Mesenchymal stem cell (in vitro differentiated cells and primary cell): ENCODE data around the gene SLC25A44.
A peak's percentile ranks its signal among the peaks of the same experiment; 100 is the strongest.

Experiments used
- DNase-seq: peaks from one replicate; pipeline ENCODE4 v3.0.0-alpha.2; 2013
- H2AFZ ChIP-seq: one replicate; pipeline ENCODE4 v1.6.1; 2013; ENCODE audit warnings: low read depth, mild to moderate bottlenecking, control low read depth, inconsistent platforms, low read length, moderate library complexity
- H2AK5ac ChIP-seq: 2 replicates; pipeline ENCODE4 v1.6.1; 2013; ENCODE audit warnings: low read length, moderate library complexity, mild to moderate bottlenecking, inconsistent platforms; ENCODE audit not compliant: severe bottlenecking
- H2BK120ac ChIP-seq: one replicate; pipeline ENCODE4 v1.6.1; 2013; ENCODE audit warnings: low read depth, mild to moderate bottlenecking, inconsistent platforms, low read length, moderate library complexity
- H2BK12ac ChIP-seq, 2 experiments: one replicate each; pipeline ENCODE4 v1.6.1; 2013; ENCODE audit warnings: inconsistent platforms in 2 of 2, low read length in 2 of 2, mild to moderate bottlenecking in 2 of 2, moderate library complexity in 2 of 2, control low read depth in 1 of 2
- H2BK15ac ChIP-seq: one replicate; pipeline ENCODE4 v1.6.1; 2013; ENCODE audit warnings: mild to moderate bottlenecking, low read depth, inconsistent platforms; ENCODE audit not compliant: poor library complexity, severe bottlenecking
- H2BK5ac ChIP-seq: 2 replicates; pipeline ENCODE4 v1.6.1; 2013; ENCODE audit warnings: low read depth, mild to moderate bottlenecking, low read length, control low read depth, inconsistent platforms; ENCODE audit not compliant: poor library complexity, severe bottlenecking
- H3K14ac ChIP-seq, 2 experiments: one replicate each; pipeline ENCODE4 v1.6.1; 2013; ENCODE audit warnings: inconsistent platforms in 2 of 2, low read length in 2 of 2, control low read depth in 1 of 2, mild to moderate bottlenecking in 1 of 2, moderate library complexity in 1 of 2
- H3K18ac ChIP-seq, 2 experiments: one replicate each; pipeline ENCODE4 v1.6.1; 2013; ENCODE audit warnings: inconsistent platforms in 2 of 2, low read length in 2 of 2, control low read depth in 1 of 2, low read depth in 1 of 2, mild to moderate bottlenecking in 1 of 2
- H3K23ac ChIP-seq, 2 experiments: one replicate each; pipeline ENCODE4 v1.6.1; 2013; ENCODE audit warnings: inconsistent platforms in 2 of 2, low read length in 2 of 2, mild to moderate bottlenecking in 2 of 2, moderate library complexity in 2 of 2, control low read depth in 1 of 2
- H3K27ac ChIP-seq: 2 replicates; pipeline ENCODE4 v1.5.1; 2013; ENCODE audit warnings: mild to moderate bottlenecking, moderate library complexity, low read length, control low read depth, inconsistent platforms; ENCODE audit not compliant: poor library complexity, severe bottlenecking
- H3K27me3 ChIP-seq, 2 experiments: 2 replicates each; pipeline versions ENCODE4 v1.6.1 to v1.7.0; 2013; ENCODE audit warnings: low read length in 2 of 2, mild to moderate bottlenecking in 2 of 2, moderate library complexity in 2 of 2, control low read depth in 1 of 2, inconsistent platforms in 1 of 2; ENCODE audit not compliant: control insufficient read depth in 1 of 2, insufficient read depth in 1 of 2
- H3K36me3 ChIP-seq, 2 experiments: 2 replicates each; pipeline versions ENCODE4 v1.6.1 to v1.7.0; 2013; ENCODE audit warnings: low read length in 2 of 2, control low read depth in 1 of 2, inconsistent platforms in 1 of 2, low read depth in 1 of 2, mild to moderate bottlenecking in 1 of 2; ENCODE audit not compliant: insufficient read depth in 2 of 2, control insufficient read depth in 1 of 2
- H3K4ac ChIP-seq, 2 experiments: one replicate each; pipeline ENCODE4 v1.6.1; 2013; ENCODE audit warnings: inconsistent platforms in 2 of 2, low read length in 2 of 2, mild to moderate bottlenecking in 2 of 2, moderate library complexity in 2 of 2, control low read depth in 1 of 2, low read depth in 1 of 2
- H3K4me1 ChIP-seq: 2 replicates; pipeline ENCODE4 v1.6.1; 2013; ENCODE audit warnings: low read depth, low read length, control low read depth; ENCODE audit not compliant: control insufficient read depth, insufficient read depth
- H3K4me2 ChIP-seq: 2 replicates; pipeline ENCODE4 v1.6.1; 2013; ENCODE audit warnings: low read length, mild to moderate bottlenecking, inconsistent platforms; ENCODE audit not compliant: poor library complexity, severe bottlenecking
- H3K4me3 ChIP-seq, 2 experiments: 2 replicates each; pipeline versions ENCODE4 v1.5.1 to v1.7.0; 2013; ENCODE audit warnings: low read length in 2 of 2, mild to moderate bottlenecking in 2 of 2, control low read depth in 1 of 2, low read depth in 1 of 2; ENCODE audit not compliant: insufficient read depth in 1 of 2
- H3K79me1 ChIP-seq: replicated peaks from 2 replicates; pipeline ENCODE4 v1.6.1; 2013; ENCODE audit warnings: mild to moderate bottlenecking, control low read depth, low read length, inconsistent platforms; ENCODE audit not compliant: poor library complexity, severe bottlenecking
- H3K9ac ChIP-seq: 2 replicates; pipeline ENCODE4 v1.7.0; 2013; ENCODE audit warnings: mild to moderate bottlenecking, low read length, moderate library complexity
- H3K9me3 ChIP-seq: 2 replicates; pipeline ENCODE4 v1.7.0; 2013; ENCODE audit warnings: mild to moderate bottlenecking, low read length; ENCODE audit not compliant: control insufficient read depth
- H4K8ac ChIP-seq: one replicate; pipeline ENCODE4 v1.6.1; 2013; ENCODE audit warnings: inconsistent platforms, mild to moderate bottlenecking, low read length, moderate library complexity
- H4K91ac ChIP-seq: one replicate; pipeline ENCODE4 v1.6.1; 2013; ENCODE audit warnings: mild to moderate bottlenecking, low read length, inconsistent platforms
- WGBS: methylation state at CpG from one replicate; pipeline ENCODE4 v1.1.7; 2013; ENCODE audit warnings: mixed read lengths; 5-methylcytosine and 5-hydroxymethylcytosine counted together

The SLC25A44 gene

DNA sequence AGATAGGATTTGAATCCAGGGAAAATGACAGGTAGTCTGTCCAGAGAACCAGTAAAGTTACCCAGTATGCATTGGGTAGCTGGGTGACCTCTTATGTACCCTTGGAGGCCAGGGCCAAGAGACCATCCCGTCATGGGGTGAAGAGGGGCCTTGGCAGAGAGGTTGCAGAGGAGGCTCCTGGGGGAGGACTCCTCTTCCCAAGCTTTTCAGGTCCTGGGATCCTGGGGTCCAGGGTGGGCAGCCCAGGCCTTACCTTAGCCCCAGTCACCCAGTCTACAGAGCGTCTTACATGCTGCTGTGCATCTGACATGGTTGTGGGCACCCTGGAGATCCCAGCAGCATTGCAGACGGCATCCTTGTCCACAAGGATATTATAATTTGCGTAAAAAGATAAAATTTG is 32.9 kb downstream of the SLC25A44 start:
- no peak overlapping the region for H2BK15ac ChIP-seq
- no peak overlapping the region for H3K4ac ChIP-seq
- H3K4me3 ChIP-seq, result no peak overlapping the region
- H3K27ac ChIP-seq, result no peak overlapping the region
- no peaks in the 10 kb centered on the region for H3K9me3 ChIP-seq
- WGBS, result 96% methylated on average over 4 of the region's 4 CpGs
- H3K79me1 ChIP-seq, result peaks cover 8% of the 10 kb centered on the region
- no peak overlapping the region for H2AFZ ChIP-seq
- H3K14ac ChIP-seq, result no peak overlapping the region
- no peak overlapping the region for H2BK120ac ChIP-seq
- H4K91ac ChIP-seq, result no peak overlapping the region
- no peak overlapping the region for H2BK5ac ChIP-seq
- H3K9ac ChIP-seq, result no peak overlapping the region
- H4K8ac ChIP-seq, result no peak overlapping the region
- peaks cover 26 to 43% of the 10 kb centered on the region in 2 experiments for H3K36me3 ChIP-seq
- H3K4me2 ChIP-seq, result no peak overlapping the region
- H3K4me1 ChIP-seq, result peaks cover 14% of the 10 kb centered on the region
- no peaks in the 10 kb centered on the region for H3K27me3 ChIP-seq
- no peak for DNase-seq
- H3K18ac ChIP-seq, result no peak overlapping the region
- H2AK5ac ChIP-seq, result no peak overlapping the region
- H2BK12ac ChIP-seq, result no peak overlapping the region
- no peak overlapping the region for H3K23ac ChIP-seq

DNA sequence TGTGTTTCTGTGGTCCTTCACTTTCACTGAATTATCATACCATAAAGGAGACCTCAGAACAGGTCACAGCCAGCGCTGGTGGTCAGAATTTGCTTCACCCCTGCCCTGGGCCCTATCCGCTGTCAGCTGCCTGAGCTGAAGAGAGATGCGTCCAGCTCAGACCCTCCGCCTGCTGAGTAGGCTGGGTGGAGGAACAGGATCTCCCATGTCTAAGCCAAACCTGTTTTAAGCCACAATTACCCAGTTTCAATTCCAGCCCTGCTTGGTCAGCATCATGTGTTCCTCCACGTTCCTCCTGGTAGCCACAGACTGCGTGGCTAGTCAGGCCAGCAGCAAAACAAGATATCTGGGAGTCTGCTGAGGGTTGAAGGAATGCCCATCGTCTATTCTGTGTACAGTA is 34.6 kb downstream of the SLC25A44 start:
- Histone ChIP-seq H3K4ac (no peak overlapping the region), H3K14ac (no peak overlapping the region), H3K18ac (no peak overlapping the region), H4K8ac (peak overlapping the region; percentile 24), H2AK5ac (no peak overlapping the region), H3K27ac (no peak overlapping the region), H3K4me3 (no peak overlapping the region), H3K79me1 (peaks cover 9% of the 10 kb centered on the region), H3K27me3 (no peaks in the 10 kb centered on the region), H3K4me2 (no peak overlapping the region), H3K36me3 (peaks cover 28% of the 10 kb centered on the region in 2 experiments), H3K9me3 (no peaks in the 10 kb centered on the region), H2BK120ac (no peak overlapping the region), H2BK12ac (no peak overlapping the region), H3K9ac (no peak overlapping the region), H2AFZ (no peak overlapping the region), H3K23ac (no peak overlapping the region), H2BK15ac (no peak overlapping the region), H4K91ac (no peak overlapping the region), H3K4me1 (peaks cover 4% of the 10 kb centered on the region), H2BK5ac (no peak overlapping the region)
- DNase-seq, result no peak
- WGBS, result 81% methylated on average over 5 of the region's 7 CpGs

DNA sequence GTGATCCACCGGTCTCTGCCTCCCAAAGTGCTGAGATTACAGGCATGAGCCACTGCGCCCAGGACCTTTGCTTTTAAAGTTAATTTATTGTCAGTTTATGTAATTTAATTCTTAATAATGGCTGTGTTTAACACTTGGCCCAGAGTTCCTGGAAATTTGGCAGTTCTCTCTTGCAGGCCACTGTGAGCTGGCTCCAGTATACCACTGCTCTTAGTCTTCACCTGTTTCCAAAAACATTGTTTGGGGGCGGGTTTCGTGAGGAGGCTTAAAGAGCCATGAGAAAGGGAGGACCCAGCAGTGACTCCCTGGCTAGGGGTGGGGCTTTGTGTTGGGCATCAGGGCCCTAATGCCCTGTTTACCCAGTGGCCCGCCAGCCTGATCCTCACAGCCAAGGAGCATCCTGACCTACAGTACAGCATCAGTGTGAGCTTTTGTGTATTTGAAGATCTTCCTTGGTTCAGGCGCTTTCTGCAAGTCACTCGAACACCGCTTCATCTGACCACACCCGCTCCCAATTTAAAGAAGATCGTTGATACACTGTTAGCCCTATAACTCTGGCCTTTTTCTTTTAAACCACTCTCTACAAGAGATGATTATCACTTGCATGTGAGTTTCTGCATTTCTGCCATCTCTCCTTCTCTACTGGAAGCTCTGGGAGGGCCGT is 36.0 kb downstream of the SLC25A44 start:
- Histone ChIP-seq H3K27ac (no peak overlapping the region), H4K8ac (no peak overlapping the region), H3K14ac (no peak overlapping the region), H2BK12ac (no peak overlapping the region), H3K9ac (no peak overlapping the region), H4K91ac (no peak overlapping the region), H3K4me1 (peaks cover 7% of the 10 kb centered on the region), H3K23ac (no peak overlapping the region), H3K36me3 (peaks cover 26 to 29% of the 10 kb centered on the region in 2 experiments), H3K4me3 (no peak overlapping the region), H3K4ac (no peak overlapping the region), H3K79me1 (peaks cover 9% of the 10 kb centered on the region), H3K27me3 (no peaks in the 10 kb centered on the region), H2BK15ac (no peak overlapping the region), H3K18ac (no peak overlapping the region), H2AFZ (no peak overlapping the region), H3K4me2 (no peak overlapping the region), H2BK120ac (no peak overlapping the region), H3K9me3 (no peaks in the 10 kb centered on the region), H2AK5ac (no peak overlapping the region), H2BK5ac (no peak overlapping the region)
- WGBS, result 94% methylated on average over 11 of the region's 11 CpGs
- DNase-seq, result no peak

DNA sequence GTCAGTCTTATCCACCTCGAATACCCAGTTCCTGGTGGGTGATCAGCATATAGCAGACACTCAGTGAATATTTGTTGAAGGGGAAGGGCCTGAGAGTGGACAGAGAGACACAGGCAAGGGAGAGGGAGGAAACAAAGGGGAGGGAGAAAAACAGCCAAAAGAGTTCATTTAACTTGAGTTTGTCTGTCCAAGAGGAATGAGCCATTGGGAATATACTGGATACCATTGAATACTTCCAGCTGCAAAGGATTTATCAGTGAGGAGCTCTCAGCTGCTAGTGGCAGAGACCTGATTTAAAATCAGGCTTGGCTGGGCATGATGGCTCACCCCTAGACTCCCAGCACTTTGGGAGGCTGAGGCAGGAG is 36.6 kb downstream of the SLC25A44 start:
- Histone ChIP-seq H3K4ac (no peak overlapping the region), H3K27ac (no peak overlapping the region), H3K18ac (no peak overlapping the region), H2BK15ac (no peak overlapping the region), H3K14ac (no peak overlapping the region), H3K9me3 (no peaks in the 10 kb centered on the region), H3K4me3 (no peak overlapping the region), H3K23ac (no peak overlapping the region), H2BK5ac (no peak overlapping the region), H2BK120ac (no peak overlapping the region), H2AK5ac (no peak overlapping the region), H3K79me1 (peaks cover 9% of the 10 kb centered on the region), H3K27me3 (no peaks in the 10 kb centered on the region), H3K9ac (no peak overlapping the region), H2AFZ (no peak overlapping the region), H3K36me3 (peaks cover 26 to 30% of the 10 kb centered on the region in 2 experiments), H3K4me2 (no peak overlapping the region), H3K4me1 (peaks cover 7% of the 10 kb centered on the region), H4K8ac (no peak overlapping the region), H4K91ac (no peak overlapping the region), H2BK12ac (no peak overlapping the region)
- DNase-seq, result no peak
- whole genome bisulfite sequencing, result 97% methylated on average over 1 of the region's 1 CpG
